Breast epithelium (tissue), 3 donors: Measurements from ENCODE around the gene CLDN9.

Experiments
- CTCF ChIP-seq, 3 donors: fragments of 450-650 bp; IDR thresholded peaks; one replicate each; pipeline ENCODE4 v1.5.1; 2016 to 2017; ENCODE audit warnings: antibody characterized with exemption in 3 of 3, mild to moderate bottlenecking in 3 of 3, moderate library complexity in 3 of 3
- POLR2A ChIP-seq: fragments of 450-650 bp; IDR thresholded peaks from one replicate; pipeline ENCODE4 v1.6.1; 2016; ENCODE audit warnings: antibody characterized with exemption, mild to moderate bottlenecking, moderate library complexity
- POLR2AphosphoS5 ChIP-seq, 3 donors: sonication (generic); formaldehyde crosslinking; IDR thresholded peaks; one replicate each; pipeline ENCODE4 v1.6.1; 2017; ENCODE audit warnings: antibody characterized with exemption in 3 of 3

DNA sequence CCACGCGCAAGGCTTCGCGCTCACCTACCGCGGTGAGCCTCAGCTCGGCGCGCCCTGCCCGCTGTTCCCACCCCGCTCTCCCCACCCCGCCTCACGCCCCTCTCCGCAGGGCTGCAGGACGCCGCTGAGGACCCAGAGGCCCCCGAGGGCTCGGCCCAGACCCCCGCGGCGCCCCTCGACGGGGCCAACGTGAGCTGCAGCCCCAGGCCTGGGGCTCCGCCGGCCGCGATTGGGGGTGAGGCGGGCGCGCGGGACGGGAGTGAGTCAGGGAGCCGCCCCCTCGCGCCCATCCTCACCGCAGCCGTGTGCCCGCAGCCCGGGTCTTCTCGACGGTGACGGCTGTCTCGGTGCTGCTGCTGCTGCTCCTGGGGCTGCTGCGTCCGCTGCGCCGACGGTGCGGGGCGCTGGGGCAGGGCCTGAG is 45.5 kb upstream of the CLDN9 start:
- TF ChIP-seq CTCF (IDR thresholded peaks at IDR 0.05) (no peak), POLR2A (no peak), POLR2AphosphoS5 (IDR thresholded peaks at IDR 0.05) (no peak)
